PC-3 (cell line): ENCODE results near the gene EMX2.

ENCODE experiments used
- CTCF ChIP-seq: fragments of 300-600 bp; sonication (generic); conservative IDR thresholded peaks from 2 replicates; pipeline ENCODE4 v1.5.1; 2017; ENCODE audit warnings: antibody characterized with exemption, low read depth, mild to moderate bottlenecking, low read length
- EZH2 ChIP-seq: fragments of 300-600 bp; sonication (generic); IDR thresholded peaks from one replicate; pipeline ENCODE4 v1.6.1; 2017; ENCODE audit warnings: antibody characterized with exemption, mild to moderate bottlenecking, low read length; ENCODE audit not compliant: unreplicated experiment
- EZH2phosphoT487 ChIP-seq: fragments of 300-600 bp; sonication (generic); IDR thresholded peaks from 2 replicates; pipeline ENCODE4 v1.6.1; 2018; ENCODE audit warnings: mild to moderate bottlenecking, antibody characterized with exemption, low read length, borderline replicate concordance

- TF ChIP-seq CTCF = no peak
- no peak for TF ChIP-seq EZH2
- TF ChIP-seq EZH2phosphoT487 = no peak
Measured at GRCh38 chr10:117596706-117597105, 54.2 kb downstream of the EMX2 start.
